SU-DHL-6 (cell line): ENCODE measurements around the gene PARP16.

Experiments
- EZH2phosphoT487 ChIP-seq: fragments of 200-600 bp; sonication (generic), shearing (Covaris generic); conservative IDR thresholded peaks from 2 replicates; pipeline ENCODE4 v1.6.1; 2018; ENCODE audit warnings: mild to moderate bottlenecking, antibody characterized with exemption, low read length, moderate library complexity, mixed read lengths
- TF ChIP-seq, protein P1 (sequence below): fragments of 200-600 bp; sonication (generic); IDR thresholded peaks from one replicate; pipeline ENCODE4 v1.5.1; 2017; ENCODE audit warnings: antibody characterized with exemption, mild to moderate bottlenecking, low read length, moderate library complexity; ENCODE audit not compliant: insufficient read depth, poor library complexity, severe bottlenecking

DNA sequence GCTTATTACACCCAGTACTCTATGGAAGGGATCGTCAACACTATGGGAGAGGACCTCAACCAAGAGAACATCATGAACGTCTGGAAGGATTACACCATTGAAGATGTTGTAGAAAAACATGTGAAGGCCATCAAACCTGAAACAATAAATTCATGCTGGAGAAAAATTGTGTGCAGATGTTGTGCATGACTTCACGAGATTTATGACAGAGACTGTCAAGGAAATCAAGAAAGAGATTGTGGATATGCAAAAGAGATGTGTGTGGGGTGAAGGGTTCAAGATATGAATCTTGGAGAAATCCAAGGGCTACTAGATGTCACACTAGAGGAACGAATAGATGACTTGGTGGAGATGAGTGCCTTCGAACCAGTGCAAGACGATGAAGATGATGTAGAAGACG lies 3.5 kb upstream of the PARP16 start:
- TF ChIP-seq, protein P1, sequence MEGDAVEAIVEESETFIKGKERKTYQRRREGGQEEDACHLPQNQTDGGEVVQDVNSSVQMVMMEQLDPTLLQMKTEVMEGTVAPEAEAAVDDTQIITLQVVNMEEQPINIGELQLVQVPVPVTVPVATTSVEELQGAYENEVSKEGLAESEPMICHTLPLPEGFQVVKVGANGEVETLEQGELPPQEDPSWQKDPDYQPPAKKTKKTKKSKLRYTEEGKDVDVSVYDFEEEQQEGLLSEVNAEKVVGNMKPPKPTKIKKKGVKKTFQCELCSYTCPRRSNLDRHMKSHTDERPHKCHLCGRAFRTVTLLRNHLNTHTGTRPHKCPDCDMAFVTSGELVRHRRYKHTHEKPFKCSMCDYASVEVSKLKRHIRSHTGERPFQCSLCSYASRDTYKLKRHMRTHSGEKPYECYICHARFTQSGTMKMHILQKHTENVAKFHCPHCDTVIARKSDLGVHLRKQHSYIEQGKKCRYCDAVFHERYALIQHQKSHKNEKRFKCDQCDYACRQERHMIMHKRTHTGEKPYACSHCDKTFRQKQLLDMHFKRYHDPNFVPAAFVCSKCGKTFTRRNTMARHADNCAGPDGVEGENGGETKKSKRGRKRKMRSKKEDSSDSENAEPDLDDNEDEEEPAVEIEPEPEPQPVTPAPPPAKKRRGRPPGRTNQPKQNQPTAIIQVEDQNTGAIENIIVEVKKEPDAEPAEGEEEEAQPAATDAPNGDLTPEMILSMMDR, result no peak
- TF ChIP-seq EZH2phosphoT487, result no peak
